K562 (cell line): ENCODE results near the gene ORAI3. TPM values are rescaled to one million over a fixed set of nuclear protein-coding genes. Genes with fewer than 3 reads are reported as not detected.

ENCODE experiments used
- ARID2 ChIP-seq: fragments of 450-650 bp; IDR thresholded peaks from 2 replicates; pipeline ENCODE4 v1.6.1; 2017; ENCODE audit warnings: antibody characterized with exemption, mild to moderate bottlenecking
- COPS2 ChIP-seq: fragments of 450-650 bp; conservative IDR thresholded peaks from 2 replicates; pipeline ENCODE4 v1.6.1; 2016; ENCODE audit warnings: mild to moderate bottlenecking, moderate library complexity
- GTF2F1 ChIP-seq: IDR thresholded peaks from 2 replicates; pipeline ENCODE4 v1.6.1; 2011; ENCODE audit warnings: low read depth, low read length, improper control_type of control experiment
- HDAC8 ChIP-seq: fragments of 450-650 bp; IDR thresholded peaks from 2 replicates; pipeline ENCODE4 v1.6.1; 2016; ENCODE audit warnings: mild to moderate bottlenecking, missing genetic modification characterization, moderate library complexity, missing compliant biosample characterization
- SAFB ChIP-seq: fragments of 200-400 bp; formaldehyde crosslinking; IDR thresholded peaks from 2 replicates; pipeline ENCODE4 v1.6.1; 2017; ENCODE audit warnings: low read depth, low read length, borderline replicate concordance
- SNIP1 ChIP-seq: fragments of 450-650 bp; IDR thresholded peaks from 2 replicates; pipeline ENCODE4 v1.7.1; 2017; ENCODE audit warnings: low read depth, mild to moderate bottlenecking
- SRSF1 ChIP-seq: fragments of 200-400 bp; formaldehyde crosslinking; IDR thresholded peaks from 2 replicates; pipeline ENCODE4 v1.6.1; 2017; ENCODE audit warnings: mild to moderate bottlenecking, low read depth, low read length, moderate library complexity
- TAF7 ChIP-seq: fragments of 450-650 bp; IDR thresholded peaks from 2 replicates; pipeline ENCODE4 v1.6.1; 2016; ENCODE audit warnings: missing genetic modification characterization, missing compliant biosample characterization
- TARDBP ChIP-seq: fragments of 450-650 bp; IDR thresholded peaks from 2 replicates; pipeline ENCODE4 v1.6.1; 2016
- ZNF239 ChIP-seq: fragments of 250-450 bp; sonication (Bioruptor Pico); IDR thresholded peaks from 2 replicates; pipeline ENCODE4 v1.4.0; 2020; ENCODE audit warnings: mild to moderate bottlenecking
- ZNF707 ChIP-seq: fragments of 250-450 bp; sonication (Bioruptor Pico); conservative IDR thresholded peaks from 2 replicates; pipeline ENCODE4 v1.8.0; 2022; ENCODE audit warnings: inconsistent platforms, mild to moderate bottlenecking, moderate library complexity
- polyA plus RNA-seq, 8 experiments: library from polyadenylated mRNA; depleted of rRNA in 4 of 8; stranded (reverse) in 5 of 8; unstranded in 3 of 8; fragments of >200 nt; fragmentation: Nextera tagmentation in 2 of 8; fragmentation: Illumina TruSeq in 1 of 8; extraction: Ambion mirVana in 2 of 8; extraction: Trizol in 1 of 8; gene quantifications; 2 replicates each; pipeline versions ENCODE4 v1.2.1 to v1.2.3, GENCODE V29; 2011 to 2014; ENCODE audit warnings: inconsistent platforms in 1 of 8, missing spikeins in 1 of 8
- total RNA-seq, 7 experiments: library from RNA; depleted of rRNA in 6 of 7; stranded (reverse); fragments of >200 nt in 6 of 7; fragmentation: Illumina TruSeq in 2 of 7; extraction: Trizol in 2 of 7; gene quantifications; 2 replicates each; pipeline versions ENCODE4 v1.2.1 to v1.2.3, GENCODE V29; 2011 to 2021; ENCODE audit warnings: low replicate concordance in 1 of 7
- TF ChIP-seq, protein P1 (sequence below): IDR thresholded peaks from 2 replicates; pipeline ENCODE4 v1.6.1; 2011; ENCODE audit not compliant: insufficient read length; ENCODE audit errors: extremely low read depth
- TF ChIP-seq, protein P2 (sequence below): sonication (generic); formaldehyde crosslinking; IDR thresholded peaks from 2 replicates; pipeline ENCODE4 v1.8.0; 2023; ENCODE audit warnings: missing genetic modification reagents, mild to moderate bottlenecking, borderline replicate concordance
- TF ChIP-seq, protein P3 (sequence below): sonication (generic); formaldehyde crosslinking; IDR thresholded peaks from 2 replicates; pipeline ENCODE4 v1.8.1; 2023; ENCODE audit warnings: missing genetic modification reagents, mild to moderate bottlenecking, borderline replicate concordance
- TF ChIP-seq, protein P4 (sequence below): fragments of 450-650 bp; formaldehyde crosslinking; IDR thresholded peaks from 2 replicates; pipeline ENCODE4 v1.4.0; 2020; ENCODE audit warnings: mild to moderate bottlenecking

Gene ORAI3
- total and polyA plus RNA-seq, 9 of the 15 experiments (the other 6 are each of a cell fraction or from before 2014, with no cell fraction given): 4.9 to 23.3 (median 14.1) TPM

DNA sequence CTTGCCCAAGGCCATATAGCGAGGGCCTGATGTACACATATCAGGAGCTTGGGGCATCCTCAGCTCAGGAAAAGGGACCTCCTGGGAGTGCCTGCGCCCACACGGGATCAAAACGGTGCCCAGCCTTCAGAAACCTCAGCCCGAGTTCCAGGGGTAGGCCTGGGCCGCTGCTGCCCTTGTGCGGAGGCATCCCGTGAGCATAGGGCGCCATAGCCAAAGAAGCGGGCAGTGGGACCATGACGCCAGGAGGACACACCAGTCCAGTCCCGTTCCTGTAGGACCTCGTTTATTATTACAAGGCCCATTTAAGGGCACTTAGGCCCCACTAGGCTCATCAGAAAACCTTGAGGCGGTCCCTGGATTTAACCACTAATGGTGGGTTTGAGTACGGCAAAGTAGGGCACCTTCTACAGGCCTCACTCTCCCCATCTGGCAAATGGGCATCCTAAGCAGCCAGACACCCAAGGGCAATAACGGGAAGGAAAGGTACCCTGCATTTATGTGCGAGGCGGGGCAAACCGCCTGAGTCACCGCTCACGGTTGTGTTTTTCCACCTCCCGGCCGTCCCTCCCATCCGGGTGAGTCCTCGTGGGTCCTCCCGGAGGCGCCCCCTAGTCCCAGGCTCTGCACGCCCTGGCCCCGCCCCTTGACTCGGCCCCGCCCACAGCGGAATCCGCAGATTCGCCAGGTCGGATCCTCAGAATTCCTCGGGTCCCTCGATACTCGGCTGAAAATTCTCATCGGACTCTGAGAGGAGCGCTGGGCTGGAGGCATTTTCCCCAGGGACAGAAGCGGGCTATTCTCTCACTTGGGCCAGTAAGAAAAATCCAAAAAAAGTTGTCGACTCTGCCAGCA is 8.0 kb downstream of the ORAI3 start (continued):
- TF ChIP-seq HDAC8 (tag) (no peak), ZNF707 (CRISPR knock-in tag) (no peak), SRSF1 (no peak), COPS2 (no peak), SNIP1 (no peak), TARDBP (no peak), GTF2F1 (0 out of 2 replicates have a peak, but pooled peaks have one; percentile 29), SAFB (no peak), ARID2 (no peak), TAF7 (tag) (no peak), ZNF239 (CRISPR knock-in tag) (no peak)
- TF ChIP-seq, protein P1, sequence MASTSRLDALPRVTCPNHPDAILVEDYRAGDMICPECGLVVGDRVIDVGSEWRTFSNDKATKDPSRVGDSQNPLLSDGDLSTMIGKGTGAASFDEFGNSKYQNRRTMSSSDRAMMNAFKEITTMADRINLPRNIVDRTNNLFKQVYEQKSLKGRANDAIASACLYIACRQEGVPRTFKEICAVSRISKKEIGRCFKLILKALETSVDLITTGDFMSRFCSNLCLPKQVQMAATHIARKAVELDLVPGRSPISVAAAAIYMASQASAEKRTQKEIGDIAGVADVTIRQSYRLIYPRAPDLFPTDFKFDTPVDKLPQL: no peak
- TF ChIP-seq, protein P2, sequence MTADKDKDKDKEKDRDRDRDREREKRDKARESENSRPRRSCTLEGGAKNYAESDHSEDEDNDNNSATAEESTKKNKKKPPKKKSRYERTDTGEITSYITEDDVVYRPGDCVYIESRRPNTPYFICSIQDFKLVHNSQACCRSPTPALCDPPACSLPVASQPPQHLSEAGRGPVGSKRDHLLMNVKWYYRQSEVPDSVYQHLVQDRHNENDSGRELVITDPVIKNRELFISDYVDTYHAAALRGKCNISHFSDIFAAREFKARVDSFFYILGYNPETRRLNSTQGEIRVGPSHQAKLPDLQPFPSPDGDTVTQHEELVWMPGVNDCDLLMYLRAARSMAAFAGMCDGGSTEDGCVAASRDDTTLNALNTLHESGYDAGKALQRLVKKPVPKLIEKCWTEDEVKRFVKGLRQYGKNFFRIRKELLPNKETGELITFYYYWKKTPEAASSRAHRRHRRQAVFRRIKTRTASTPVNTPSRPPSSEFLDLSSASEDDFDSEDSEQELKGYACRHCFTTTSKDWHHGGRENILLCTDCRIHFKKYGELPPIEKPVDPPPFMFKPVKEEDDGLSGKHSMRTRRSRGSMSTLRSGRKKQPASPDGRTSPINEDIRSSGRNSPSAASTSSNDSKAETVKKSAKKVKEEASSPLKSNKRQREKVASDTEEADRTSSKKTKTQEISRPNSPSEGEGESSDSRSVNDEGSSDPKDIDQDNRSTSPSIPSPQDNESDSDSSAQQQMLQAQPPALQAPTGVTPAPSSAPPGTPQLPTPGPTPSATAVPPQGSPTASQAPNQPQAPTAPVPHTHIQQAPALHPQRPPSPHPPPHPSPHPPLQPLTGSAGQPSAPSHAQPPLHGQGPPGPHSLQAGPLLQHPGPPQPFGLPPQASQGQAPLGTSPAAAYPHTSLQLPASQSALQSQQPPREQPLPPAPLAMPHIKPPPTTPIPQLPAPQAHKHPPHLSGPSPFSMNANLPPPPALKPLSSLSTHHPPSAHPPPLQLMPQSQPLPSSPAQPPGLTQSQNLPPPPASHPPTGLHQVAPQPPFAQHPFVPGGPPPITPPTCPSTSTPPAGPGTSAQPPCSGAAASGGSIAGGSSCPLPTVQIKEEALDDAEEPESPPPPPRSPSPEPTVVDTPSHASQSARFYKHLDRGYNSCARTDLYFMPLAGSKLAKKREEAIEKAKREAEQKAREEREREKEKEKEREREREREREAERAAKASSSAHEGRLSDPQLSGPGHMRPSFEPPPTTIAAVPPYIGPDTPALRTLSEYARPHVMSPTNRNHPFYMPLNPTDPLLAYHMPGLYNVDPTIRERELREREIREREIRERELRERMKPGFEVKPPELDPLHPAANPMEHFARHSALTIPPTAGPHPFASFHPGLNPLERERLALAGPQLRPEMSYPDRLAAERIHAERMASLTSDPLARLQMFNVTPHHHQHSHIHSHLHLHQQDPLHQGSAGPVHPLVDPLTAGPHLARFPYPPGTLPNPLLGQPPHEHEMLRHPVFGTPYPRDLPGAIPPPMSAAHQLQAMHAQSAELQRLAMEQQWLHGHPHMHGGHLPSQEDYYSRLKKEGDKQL (CRISPR knock-in tag): 0 out of 2 replicates have a peak, but pooled peaks have one; percentile 36
- TF ChIP-seq, protein P3, sequence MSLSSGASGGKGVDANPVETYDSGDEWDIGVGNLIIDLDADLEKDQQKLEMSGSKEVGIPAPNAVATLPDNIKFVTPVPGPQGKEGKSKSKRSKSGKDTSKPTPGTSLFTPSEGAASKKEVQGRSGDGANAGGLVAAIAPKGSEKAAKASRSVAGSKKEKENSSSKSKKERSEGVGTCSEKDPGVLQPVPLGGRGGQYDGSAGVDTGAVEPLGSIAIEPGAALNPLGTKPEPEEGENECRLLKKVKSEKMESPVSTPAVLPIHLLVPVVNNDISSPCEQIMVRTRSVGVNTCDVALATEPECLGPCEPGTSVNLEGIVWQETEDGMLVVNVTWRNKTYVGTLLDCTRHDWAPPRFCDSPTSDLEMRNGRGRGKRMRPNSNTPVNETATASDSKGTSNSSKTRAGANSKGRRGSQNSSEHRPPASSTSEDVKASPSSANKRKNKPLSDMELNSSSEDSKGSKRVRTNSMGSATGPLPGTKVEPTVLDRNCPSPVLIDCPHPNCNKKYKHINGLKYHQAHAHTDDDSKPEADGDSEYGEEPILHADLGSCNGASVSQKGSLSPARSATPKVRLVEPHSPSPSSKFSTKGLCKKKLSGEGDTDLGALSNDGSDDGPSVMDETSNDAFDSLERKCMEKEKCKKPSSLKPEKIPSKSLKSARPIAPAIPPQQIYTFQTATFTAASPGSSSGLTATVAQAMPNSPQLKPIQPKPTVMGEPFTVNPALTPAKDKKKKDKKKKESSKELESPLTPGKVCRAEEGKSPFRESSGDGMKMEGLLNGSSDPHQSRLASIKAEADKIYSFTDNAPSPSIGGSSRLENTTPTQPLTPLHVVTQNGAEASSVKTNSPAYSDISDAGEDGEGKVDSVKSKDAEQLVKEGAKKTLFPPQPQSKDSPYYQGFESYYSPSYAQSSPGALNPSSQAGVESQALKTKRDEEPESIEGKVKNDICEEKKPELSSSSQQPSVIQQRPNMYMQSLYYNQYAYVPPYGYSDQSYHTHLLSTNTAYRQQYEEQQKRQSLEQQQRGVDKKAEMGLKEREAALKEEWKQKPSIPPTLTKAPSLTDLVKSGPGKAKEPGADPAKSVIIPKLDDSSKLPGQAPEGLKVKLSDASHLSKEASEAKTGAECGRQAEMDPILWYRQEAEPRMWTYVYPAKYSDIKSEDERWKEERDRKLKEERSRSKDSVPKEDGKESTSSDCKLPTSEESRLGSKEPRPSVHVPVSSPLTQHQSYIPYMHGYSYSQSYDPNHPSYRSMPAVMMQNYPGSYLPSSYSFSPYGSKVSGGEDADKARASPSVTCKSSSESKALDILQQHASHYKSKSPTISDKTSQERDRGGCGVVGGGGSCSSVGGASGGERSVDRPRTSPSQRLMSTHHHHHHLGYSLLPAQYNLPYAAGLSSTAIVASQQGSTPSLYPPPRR (CRISPR knock-in tag): no peak
- TF ChIP-seq, protein P4, sequence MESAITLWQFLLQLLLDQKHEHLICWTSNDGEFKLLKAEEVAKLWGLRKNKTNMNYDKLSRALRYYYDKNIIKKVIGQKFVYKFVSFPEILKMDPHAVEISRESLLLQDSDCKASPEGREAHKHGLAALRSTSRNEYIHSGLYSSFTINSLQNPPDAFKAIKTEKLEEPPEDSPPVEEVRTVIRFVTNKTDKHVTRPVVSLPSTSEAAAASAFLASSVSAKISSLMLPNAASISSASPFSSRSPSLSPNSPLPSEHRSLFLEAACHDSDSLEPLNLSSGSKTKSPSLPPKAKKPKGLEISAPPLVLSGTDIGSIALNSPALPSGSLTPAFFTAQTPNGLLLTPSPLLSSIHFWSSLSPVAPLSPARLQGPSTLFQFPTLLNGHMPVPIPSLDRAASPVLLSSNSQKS (CRISPR knock-in tag): 0 out of 2 replicates have a peak, but pooled peaks have one; percentile 48
